Tibial nerve (tissue), 3 donors: ENCODE measurements around the gene PEMT.

Source experiments
- CTCF ChIP-seq, 5 experiments: fragments of 200-600 bp in 3 of 5; fragments of 450-650 bp in 2 of 5; sonication (generic) in 3 of 5; IDR thresholded peaks; one replicate each; pipeline ENCODE4 v1.5.1; 2016 to 2019; ENCODE audit warnings: antibody characterized with exemption in 5 of 5, mild to moderate bottlenecking in 3 of 5, moderate library complexity in 2 of 5
- POLR2A ChIP-seq, 2 donors: fragments of 450-650 bp; IDR thresholded peaks; one replicate each; pipeline ENCODE4 v1.6.1; 2017; ENCODE audit warnings: antibody characterized with exemption in 2 of 2, mild to moderate bottlenecking in 2 of 2, moderate library complexity in 2 of 2

DNA sequence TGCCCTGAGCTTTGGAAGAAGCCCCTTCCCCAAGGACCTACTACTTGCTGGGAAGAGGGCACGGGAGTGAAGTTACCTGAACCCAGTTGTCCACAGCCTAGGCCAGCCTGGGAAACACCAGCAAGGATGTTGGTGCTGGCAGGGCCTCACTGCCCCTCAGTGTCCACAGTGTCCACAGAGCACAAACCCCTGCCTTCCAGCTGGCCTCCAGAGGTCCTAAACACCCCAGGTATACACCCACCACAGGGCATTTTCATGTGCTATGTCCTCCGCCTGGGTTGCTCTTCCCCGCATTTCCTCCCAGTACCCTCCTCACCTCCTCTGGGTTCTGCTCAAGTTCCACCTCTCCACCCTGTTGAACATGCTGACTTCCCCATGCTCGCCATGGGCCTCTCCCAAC is 4.2 kb upstream of the PEMT start:
- no peak for TF ChIP-seq CTCF (IDR thresholded peaks at IDR 0.05)
- no peak for TF ChIP-seq POLR2A (IDR thresholded peaks at IDR 0.05)
